GM23338 (cell line): Measurements from ENCODE around the gene SYNRG. TPM values are rescaled to one million over a fixed set of nuclear protein-coding genes. Genes with fewer than 3 reads are reported as not detected.
A peak's percentile ranks its signal among the peaks of the same experiment; 100 is the strongest.

Experiments used
- ATAC-seq: fragments of 200-7000 bp; cut with Tn5 transposase; 3 replicates; pipeline ENCODE4 v1.9.1; 2020
- DNase-seq: peaks from one replicate; pipeline ENCODE4 v3.0.0-alpha.2; 2015; ENCODE audit warnings: low spot score
- H2AFZ ChIP-seq: fragments of 200-600 bp; sonication (generic); 2 replicates; pipeline ENCODE4 v1.8.0; 2016; ENCODE audit warnings: antibody characterized with exemption, mild to moderate bottlenecking, moderate library complexity
- H3F3A ChIP-seq: fragments of 200-600 bp; sonication (generic); replicated peaks from 2 replicates; pipeline ENCODE4 v1.8.0; 2017; ENCODE audit warnings: antibody characterized with exemption, mixed run types, low read depth
- H3K27ac ChIP-seq: fragments of 200-600 bp; sonication (generic); 2 replicates; pipeline ENCODE4 v1.6.1; 2016; ENCODE audit warnings: low read depth
- H3K27me3 ChIP-seq: fragments of 200-600 bp; sonication (generic); 2 replicates; pipeline ENCODE4 v1.8.0; 2016; ENCODE audit warnings: mild to moderate bottlenecking, mixed run types, moderate library complexity; ENCODE audit not compliant: insufficient read depth
- H3K36me3 ChIP-seq: fragments of 200-600 bp; sonication (generic); 2 replicates; pipeline ENCODE4 v1.8.0; 2016; ENCODE audit warnings: mild to moderate bottlenecking; ENCODE audit not compliant: insufficient read depth
- H3K4me1 ChIP-seq: fragments of 200-600 bp; sonication (generic); 2 replicates; pipeline ENCODE4 v1.8.0; 2016; ENCODE audit warnings: mild to moderate bottlenecking, moderate library complexity; ENCODE audit not compliant: insufficient read depth
- H3K4me2 ChIP-seq: fragments of 200-600 bp; sonication (generic); 2 replicates; pipeline ENCODE4 v1.7.1; 2017; ENCODE audit warnings: mixed run types
- H3K4me3 ChIP-seq: fragments of 200-600 bp; sonication (generic); 2 replicates; pipeline ENCODE4 v1.6.1; 2016; ENCODE audit warnings: mixed run types
- H3K79me2 ChIP-seq: fragments of 200-600 bp; sonication (generic); replicated peaks from 2 replicates; pipeline ENCODE4 v1.8.0; 2017; ENCODE audit warnings: mild to moderate bottlenecking; ENCODE audit not compliant: insufficient read depth
- H3K9me2 ChIP-seq: fragments of 200-600 bp; sonication (generic); 2 replicates; pipeline ENCODE4 v1.8.0; 2017; ENCODE audit not compliant: insufficient read depth
- H4K20me1 ChIP-seq: fragments of 200-600 bp; sonication (generic); replicated peaks from 2 replicates; pipeline ENCODE4 v1.8.0; 2017; ENCODE audit warnings: mild to moderate bottlenecking; ENCODE audit not compliant: insufficient read depth
- H3K27ac Mint-ChIP-seq: 2 replicates; pipeline ENCODE4 v1.8.0; 2020; ENCODE audit warnings: inconsistent platforms, mild to moderate bottlenecking, moderate library complexity, mixed read lengths
- H3K27me3 Mint-ChIP-seq: 3 replicates; pipeline ENCODE4 v1.8.0; 2022; ENCODE audit warnings: low read depth, mild to moderate bottlenecking, moderate library complexity, mixed read lengths, inconsistent platforms; ENCODE audit not compliant: insufficient read depth, poor library complexity
- H3K36me3 Mint-ChIP-seq: 3 replicates; pipeline ENCODE4 v1.8.0; 2021; ENCODE audit warnings: low read depth, mild to moderate bottlenecking, inconsistent platforms, moderate library complexity, mixed read lengths
- H3K4me1 Mint-ChIP-seq: 3 replicates; pipeline ENCODE4 v1.8.0; 2020; ENCODE audit warnings: mild to moderate bottlenecking, inconsistent platforms, mixed read lengths
- H3K4me3 Mint-ChIP-seq: 3 replicates; pipeline ENCODE4 v1.8.0; 2021; ENCODE audit warnings: moderate library complexity, mild to moderate bottlenecking, inconsistent platforms, mixed read lengths
- H3K9me3 Mint-ChIP-seq: 3 replicates; pipeline ENCODE4 v1.8.0; 2020; ENCODE audit warnings: moderate library complexity, mild to moderate bottlenecking, inconsistent platforms, mixed read lengths
- CREB1 ChIP-seq: fragments of 250-450 bp; sonication (Bioruptor Pico); IDR thresholded peaks from 2 replicates; pipeline ENCODE4 v1.5.0; 2020; ENCODE audit warnings: low read depth, mild to moderate bottlenecking, moderate library complexity
- CTCF ChIP-seq, 2 experiments: fragments of 200-600 bp in 1 of 2; sonication (generic) in 1 of 2; conservative IDR thresholded peaks; 2 replicates each; pipeline versions ENCODE4 v1.5.1 to v1.6.1; 2016 to 2017; ENCODE audit warnings: antibody characterized with exemption in 2 of 2, low read depth in 2 of 2, mild to moderate bottlenecking in 2 of 2, moderate library complexity in 1 of 2
- EZH2 ChIP-seq: fragments of 200-600 bp; sonication (generic); IDR thresholded peaks from one replicate; pipeline ENCODE4 v1.8.0; 2017; ENCODE audit warnings: antibody characterized with exemption, mild to moderate bottlenecking, low read depth; ENCODE audit not compliant: unreplicated experiment
- EZH2phosphoT487 ChIP-seq: fragments of 200-600 bp; sonication (generic); IDR thresholded peaks from one replicate; pipeline ENCODE4 v1.8.1; 2018; ENCODE audit warnings: antibody characterized with exemption; ENCODE audit not compliant: unreplicated experiment
- JUNB ChIP-seq: IDR thresholded peaks from one replicate; pipeline ENCODE4 v1.6.1; 2016; ENCODE audit warnings: antibody characterized with exemption; ENCODE audit not compliant: unreplicated experiment
- NANOG ChIP-seq: IDR thresholded peaks from 2 replicates; pipeline ENCODE4 v1.6.1; 2016; ENCODE audit warnings: antibody characterized with exemption, borderline replicate concordance
- POLR2AphosphoS5 ChIP-seq: IDR thresholded peaks from 2 replicates; pipeline ENCODE4 v1.6.1; 2016; ENCODE audit warnings: antibody characterized with exemption, low read depth
- REST ChIP-seq: IDR thresholded peaks from one replicate; pipeline ENCODE4 v1.6.1; 2018; ENCODE audit warnings: antibody characterized with exemption; ENCODE audit not compliant: unreplicated experiment
- STAT1 ChIP-seq: IDR thresholded peaks from one replicate; pipeline ENCODE4 v1.6.1; 2016; ENCODE audit warnings: antibody characterized with exemption; ENCODE audit not compliant: unreplicated experiment
- ZNF114 ChIP-seq: fragments of 250-450 bp; sonication (Bioruptor Pico); IDR thresholded peaks from 2 replicates; pipeline ENCODE4 v1.5.0; 2020; ENCODE audit warnings: mild to moderate bottlenecking, moderate library complexity
- ZNF331 ChIP-seq: fragments of 250-450 bp; sonication (Bioruptor Pico); IDR thresholded peaks from 2 replicates; pipeline ENCODE4 v1.5.0; 2020; ENCODE audit warnings: low read depth, mild to moderate bottlenecking, moderate library complexity
- polyA plus RNA-seq: library from polyadenylated mRNA; unstranded; fragments of >200 nt; fragmentation: Nextera tagmentation; extraction: Ambion mirVana; gene quantifications from 2 replicates; pipeline ENCODE4 v1.2.1, GENCODE V29; 2016
- total RNA-seq: library from RNA; depleted of rRNA; stranded (reverse); fragments of >200 nt; shearing (Covaris generic); gene quantifications from 2 replicates; pipeline ENCODE4 v1.2.3, GENCODE V29; 2014
- TF ChIP-seq, protein P1 (sequence below): fragments of 250-450 bp; sonication (Bioruptor Pico); IDR thresholded peaks from 2 replicates; pipeline ENCODE4 v1.5.0; 2020; ENCODE audit warnings: mild to moderate bottlenecking, moderate library complexity

The SYNRG gene
- total and polyA plus RNA-seq, 2 experiments from 2014 or later = 18.6 to 22.6 TPM

DNA sequence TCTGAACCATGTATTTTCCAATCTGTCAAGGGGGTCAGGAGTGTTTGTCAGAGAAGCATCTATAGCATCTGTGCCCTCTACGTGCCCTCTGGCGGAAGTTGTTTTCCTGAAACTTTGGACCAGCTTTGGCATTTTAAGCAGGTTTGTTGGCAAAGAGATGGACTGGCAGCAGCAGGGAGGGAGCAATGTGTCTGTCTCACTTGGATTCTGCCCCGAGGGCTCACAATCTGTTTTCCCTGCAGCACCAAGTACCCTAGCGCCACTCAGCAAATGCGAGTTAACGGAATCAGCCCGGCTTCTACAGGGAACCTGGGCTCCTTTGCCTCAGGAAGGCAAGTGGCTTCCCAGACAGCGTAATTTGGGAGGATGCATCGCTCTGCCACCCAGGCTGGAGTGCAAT lies 102.1 kb downstream of the SYNRG start:
- H3K79me2 ChIP-seq = peaks cover 28% of the 10 kb centered on the region

More for the DNA sequence above, 102.1 kb downstream of the SYNRG start:
- peaks cover 2% of the 10 kb centered on the region; the same call in 1 of the 3 replicates for H3K36me3 Mint-ChIP-seq
- Histone ChIP-seq H2AFZ (no peak overlapping the region), H3K4me3 (no peak overlapping the region), H4K20me1 (no peaks in the 10 kb centered on the region; the same call in none of the 2 replicates), H3K4me1 (peaks cover 5% of the 10 kb centered on the region; the same call in 1 of the 2 replicates), H3K36me3 (no peaks in the 10 kb centered on the region), H3F3A (peaks cover 16% of the 10 kb centered on the region; the same call in 1 of the 2 replicates), H3K4me2 (no peak overlapping the region), H3K27me3 (no peaks in the 10 kb centered on the region), H3K9me2 (no peaks in the 10 kb centered on the region), H3K27ac (peak overlapping the region; percentile 72; the same call in 1 of the 2 replicates)
- ATAC-seq (no peak), DNase-seq (no peak)
- TF ChIP-seq ZNF114 (CRISPR knock-in tag) (no peak), JUNB (no peak), CREB1 (CRISPR knock-in tag) (no peak), POLR2AphosphoS5 (no peak), ZNF331 (CRISPR knock-in tag) (no peak), STAT1 (no peak), REST (no peak), CTCF (conservative IDR thresholded peaks at IDR 0.05; ENCODE audit: low read depth in 2 of 2) (no peak), EZH2 (no peak), NANOG (no peak), EZH2phosphoT487 (no peak)
- TF ChIP-seq, protein P1, sequence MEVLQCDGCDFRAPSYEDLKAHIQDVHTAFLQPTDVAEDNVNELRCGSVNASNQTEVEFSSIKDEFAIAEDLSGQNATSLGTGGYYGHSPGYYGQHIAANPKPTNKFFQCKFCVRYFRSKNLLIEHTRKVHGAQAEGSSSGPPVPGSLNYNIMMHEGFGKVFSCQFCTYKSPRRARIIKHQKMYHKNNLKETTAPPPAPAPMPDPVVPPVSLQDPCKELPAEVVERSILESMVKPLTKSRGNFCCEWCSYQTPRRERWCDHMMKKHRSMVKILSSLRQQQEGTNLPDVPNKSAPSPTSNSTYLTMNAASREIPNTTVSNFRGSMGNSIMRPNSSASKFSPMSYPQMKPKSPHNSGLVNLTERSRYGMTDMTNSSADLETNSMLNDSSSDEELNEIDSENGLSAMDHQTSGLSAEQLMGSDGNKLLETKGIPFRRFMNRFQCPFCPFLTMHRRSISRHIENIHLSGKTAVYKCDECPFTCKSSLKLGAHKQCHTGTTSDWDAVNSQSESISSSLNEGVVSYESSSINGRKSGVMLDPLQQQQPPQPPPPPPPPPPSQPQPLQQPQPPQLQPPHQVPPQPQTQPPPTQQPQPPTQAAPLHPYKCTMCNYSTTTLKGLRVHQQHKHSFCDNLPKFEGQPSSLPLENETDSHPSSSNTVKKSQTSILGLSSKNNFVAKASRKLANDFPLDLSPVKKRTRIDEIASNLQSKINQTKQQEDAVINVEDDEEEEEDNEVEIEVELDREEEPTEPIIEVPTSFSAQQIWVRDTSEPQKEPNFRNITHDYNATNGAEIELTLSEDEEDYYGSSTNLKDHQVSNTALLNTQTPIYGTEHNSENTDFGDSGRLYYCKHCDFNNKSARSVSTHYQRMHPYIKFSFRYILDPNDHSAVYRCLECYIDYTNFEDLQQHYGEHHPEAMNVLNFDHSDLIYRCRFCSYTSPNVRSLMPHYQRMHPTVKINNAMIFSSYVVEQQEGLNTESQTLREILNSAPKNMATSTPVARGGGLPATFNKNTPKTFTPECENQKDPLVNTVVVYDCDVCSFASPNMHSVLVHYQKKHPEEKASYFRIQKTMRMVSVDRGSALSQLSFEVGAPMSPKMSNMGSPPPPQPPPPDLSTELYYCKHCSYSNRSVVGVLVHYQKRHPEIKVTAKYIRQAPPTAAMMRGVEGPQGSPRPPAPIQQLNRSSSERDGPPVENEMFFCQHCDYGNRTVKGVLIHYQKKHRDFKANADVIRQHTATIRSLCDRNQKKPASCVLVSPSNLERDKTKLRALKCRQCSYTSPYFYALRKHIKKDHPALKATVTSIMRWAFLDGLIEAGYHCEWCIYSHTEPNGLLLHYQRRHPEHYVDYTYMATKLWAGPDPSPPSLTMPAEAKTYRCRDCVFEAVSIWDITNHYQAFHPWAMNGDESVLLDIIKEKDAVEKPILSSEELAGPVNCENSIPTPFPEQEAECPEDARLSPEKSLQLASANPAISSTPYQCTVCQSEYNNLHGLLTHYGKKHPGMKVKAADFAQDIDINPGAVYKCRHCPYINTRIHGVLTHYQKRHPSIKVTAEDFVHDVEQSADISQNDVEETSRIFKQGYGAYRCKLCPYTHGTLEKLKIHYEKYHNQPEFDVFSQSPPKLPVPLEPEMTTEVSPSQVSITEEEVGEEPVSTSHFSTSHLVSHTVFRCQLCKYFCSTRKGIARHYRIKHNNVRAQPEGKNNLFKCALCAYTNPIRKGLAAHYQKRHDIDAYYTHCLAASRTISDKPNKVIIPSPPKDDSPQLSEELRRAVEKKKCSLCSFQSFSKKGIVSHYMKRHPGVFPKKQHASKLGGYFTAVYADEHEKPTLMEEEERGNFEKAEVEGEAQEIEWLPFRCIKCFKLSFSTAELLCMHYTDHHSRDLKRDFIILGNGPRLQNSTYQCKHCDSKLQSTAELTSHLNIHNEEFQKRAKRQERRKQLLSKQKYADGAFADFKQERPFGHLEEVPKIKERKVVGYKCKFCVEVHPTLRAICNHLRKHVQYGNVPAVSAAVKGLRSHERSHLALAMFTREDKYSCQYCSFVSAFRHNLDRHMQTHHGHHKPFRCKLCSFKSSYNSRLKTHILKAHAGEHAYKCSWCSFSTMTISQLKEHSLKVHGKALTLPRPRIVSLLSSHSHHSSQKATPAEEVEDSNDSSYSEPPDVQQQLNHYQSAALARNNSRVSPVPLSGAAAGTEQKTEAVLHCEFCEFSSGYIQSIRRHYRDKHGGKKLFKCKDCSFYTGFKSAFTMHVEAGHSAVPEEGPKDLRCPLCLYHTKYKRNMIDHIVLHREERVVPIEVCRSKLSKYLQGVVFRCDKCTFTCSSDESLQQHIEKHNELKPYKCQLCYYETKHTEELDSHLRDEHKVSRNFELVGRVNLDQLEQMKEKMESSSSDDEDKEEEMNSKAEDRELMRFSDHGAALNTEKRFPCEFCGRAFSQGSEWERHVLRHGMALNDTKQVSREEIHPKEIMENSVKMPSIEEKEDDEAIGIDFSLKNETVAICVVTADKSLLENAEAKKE (CRISPR knock-in tag) = no peak
- H3K4me1 Mint-ChIP-seq = peaks cover 16% of the 10 kb centered on the region
- H3K27me3 Mint-ChIP-seq = peaks cover 1% of the 10 kb centered on the region
- no peaks in the 10 kb centered on the region for H3K9me3 Mint-ChIP-seq
- H3K27ac Mint-ChIP-seq = peak overlapping the region; percentile 42; the same call in 1 of the 2 replicates
- H3K4me3 Mint-ChIP-seq = no peak overlapping the region
